NCI-H1105 treated with DMSO at 0.1 percent for 48 hours (cell line): Measurements from ENCODE around the gene TFF1.
A peak's percentile ranks its signal among the peaks of the same experiment; 100 is the strongest.

ENCODE experiments used
- DNase-seq: peaks from one replicate; lab custom pipeline; 2025; lab: John Stamatoyannopoulos, UW

TFF1 gene

DNA sequence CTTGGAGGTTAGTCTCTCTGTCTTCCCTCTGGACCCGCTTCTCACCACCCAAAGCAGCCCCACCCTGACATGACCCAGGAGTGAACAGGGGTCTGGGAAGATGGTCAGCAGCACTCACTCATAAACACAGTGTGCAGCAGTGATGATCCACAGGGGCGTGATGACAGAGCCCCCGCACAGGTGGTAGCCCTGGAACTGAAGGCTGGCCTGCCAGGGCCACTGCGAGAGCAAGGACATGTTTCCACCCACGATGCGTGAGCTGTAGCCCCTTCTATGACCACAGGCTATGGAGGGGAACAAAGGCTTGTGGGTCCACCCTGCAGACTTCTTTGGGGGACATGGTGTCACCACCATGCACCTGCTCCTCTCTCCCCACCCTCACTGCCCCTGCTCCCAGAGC lies 16.6 kb upstream of the TFF1 start:
- DNase-seq = no peak

DNA sequence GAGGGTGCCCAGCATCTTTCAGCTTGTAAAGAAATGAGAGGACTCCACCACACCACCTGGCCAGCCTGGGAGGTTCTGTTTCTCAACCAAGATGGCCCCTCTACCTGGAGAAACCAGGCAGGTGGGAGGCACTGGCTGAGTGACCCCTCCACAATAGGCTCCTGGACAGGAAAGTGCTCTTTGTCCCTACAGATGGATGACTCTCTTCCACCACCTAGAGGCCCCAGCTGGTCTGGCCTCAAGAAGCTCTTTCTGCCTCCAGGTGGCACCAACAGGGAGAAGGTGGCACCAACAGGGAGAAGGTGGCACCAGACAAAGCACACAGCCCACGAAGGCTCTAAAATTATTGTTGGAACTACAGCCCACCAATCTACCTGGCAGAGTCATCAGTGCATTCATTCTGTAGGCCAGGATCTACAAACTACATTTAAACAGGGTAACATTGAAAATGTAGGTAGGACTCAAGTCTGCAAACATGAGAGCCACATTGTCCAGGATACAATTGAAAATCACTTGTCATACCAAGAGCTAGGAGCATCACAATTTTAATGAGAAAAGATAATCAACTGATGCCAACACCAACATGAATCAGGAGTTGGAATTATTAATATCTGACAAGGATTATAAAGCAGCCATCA lies 15.1 kb upstream of the TFF1 start:
- peak; percentile 56 for DNase-seq

GRCh38 chr21:42379426-42380215 lies 13.3 kb upstream of the TFF1 start:
- DNase-seq = no peak

DNA sequence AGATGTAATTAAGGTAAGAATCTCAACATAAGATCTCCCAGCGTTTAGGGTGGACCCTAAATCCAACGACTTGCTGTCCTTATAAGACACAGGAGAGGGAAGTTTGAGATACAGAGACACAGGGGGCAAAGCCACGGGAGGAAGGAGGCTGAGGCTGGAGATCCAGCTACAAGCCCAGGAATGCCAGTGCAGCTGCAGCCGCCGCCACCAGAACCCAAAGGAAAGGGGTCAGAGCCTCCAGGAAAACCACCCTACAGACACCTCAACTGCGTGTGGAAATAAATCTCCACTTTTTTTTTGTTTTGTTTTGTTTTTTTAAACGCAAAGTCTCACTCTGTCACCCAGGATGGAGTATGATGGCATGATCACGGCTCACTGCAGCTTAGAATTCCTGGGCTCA lies 12.1 kb upstream of the TFF1 start:
- DNase-seq = no peak

DNA sequence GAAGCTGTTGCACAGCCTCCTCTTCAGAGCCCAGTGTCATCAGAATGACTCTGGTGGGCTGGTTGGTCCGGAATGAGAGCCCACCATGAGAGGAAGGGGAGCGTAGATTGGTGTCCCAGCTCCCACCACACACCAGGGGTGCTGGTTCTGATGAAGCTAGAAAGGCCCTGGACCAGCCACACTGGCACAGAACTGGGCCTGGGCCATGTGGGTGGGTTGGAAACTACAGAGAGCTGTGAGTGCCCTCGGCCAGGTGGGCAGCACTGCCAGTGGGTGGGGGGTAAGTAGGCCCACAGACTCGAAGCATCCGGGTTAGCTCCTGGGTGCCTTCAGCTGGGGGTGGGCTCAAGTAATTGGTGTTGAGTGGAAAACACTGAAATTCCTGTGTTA lies 11.6 kb upstream of the TFF1 start:
- no peak for DNase-seq

- DNase-seq = no peak
Measured at GRCh38 chr21:42377211-42377950, 11.0 kb upstream of the TFF1 start.

- DNase-seq = no peak
Measured at GRCh38 chr21:42376338-42376982, 10.1 kb upstream of the TFF1 start.

- DNase-seq = no peak
Measured at GRCh38 chr21:42375966-42376337, 9.6 kb upstream of the TFF1 start.

GRCh38 chr21:42375506-42375905 lies 9.2 kb upstream of the TFF1 start:
- DNase-seq = no peak

DNA sequence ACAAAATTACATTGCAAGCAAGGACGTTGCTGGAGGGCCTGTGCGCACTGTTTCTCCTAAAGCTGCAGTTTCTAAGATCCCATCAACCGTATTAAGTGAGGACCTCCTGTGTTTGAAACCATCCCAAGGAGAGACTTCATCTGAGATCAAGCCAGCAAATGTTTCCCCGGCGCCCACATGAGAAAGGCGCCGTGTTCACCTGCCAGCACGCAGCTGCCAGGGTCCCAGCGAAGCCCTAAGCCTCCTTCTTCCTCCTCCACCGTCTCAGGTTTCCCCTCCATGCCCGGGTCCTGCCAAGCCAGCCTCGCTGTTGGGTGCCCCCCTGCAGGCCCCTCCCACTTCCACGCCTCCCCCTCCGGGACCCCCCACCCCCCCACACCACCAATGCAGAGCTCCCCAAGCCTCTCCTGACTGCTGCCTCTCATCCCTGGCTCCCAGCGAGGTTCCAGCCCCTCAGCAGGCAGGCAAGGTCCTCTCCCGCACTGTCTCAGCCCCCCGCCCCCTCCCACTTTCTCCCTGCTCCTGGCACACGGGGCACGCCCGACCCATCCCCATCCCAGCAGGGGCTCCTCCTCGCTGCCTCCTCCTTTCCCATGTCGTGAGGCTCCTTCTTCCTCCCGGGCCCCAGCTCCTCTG lies 8.6 kb upstream of the TFF1 start:
- DNase-seq = no peak

GRCh38 chr21:42374457-42374856 lies 8.1 kb upstream of the TFF1 start:
- no peak for DNase-seq

- DNase-seq = no peak
Measured at GRCh38 chr21:42373908-42374455, 7.6 kb upstream of the TFF1 start.

- DNase-seq = no peak
Measured at GRCh38 chr21:42373196-42373907, 7.0 kb upstream of the TFF1 start.

GRCh38 chr21:42370894-42371654 lies 4.7 kb upstream of the TFF1 start:
- no peak for DNase-seq

GRCh38 chr21:42369821-42370220 lies 3.5 kb upstream of the TFF1 start:
- no peak for DNase-seq

DNA sequence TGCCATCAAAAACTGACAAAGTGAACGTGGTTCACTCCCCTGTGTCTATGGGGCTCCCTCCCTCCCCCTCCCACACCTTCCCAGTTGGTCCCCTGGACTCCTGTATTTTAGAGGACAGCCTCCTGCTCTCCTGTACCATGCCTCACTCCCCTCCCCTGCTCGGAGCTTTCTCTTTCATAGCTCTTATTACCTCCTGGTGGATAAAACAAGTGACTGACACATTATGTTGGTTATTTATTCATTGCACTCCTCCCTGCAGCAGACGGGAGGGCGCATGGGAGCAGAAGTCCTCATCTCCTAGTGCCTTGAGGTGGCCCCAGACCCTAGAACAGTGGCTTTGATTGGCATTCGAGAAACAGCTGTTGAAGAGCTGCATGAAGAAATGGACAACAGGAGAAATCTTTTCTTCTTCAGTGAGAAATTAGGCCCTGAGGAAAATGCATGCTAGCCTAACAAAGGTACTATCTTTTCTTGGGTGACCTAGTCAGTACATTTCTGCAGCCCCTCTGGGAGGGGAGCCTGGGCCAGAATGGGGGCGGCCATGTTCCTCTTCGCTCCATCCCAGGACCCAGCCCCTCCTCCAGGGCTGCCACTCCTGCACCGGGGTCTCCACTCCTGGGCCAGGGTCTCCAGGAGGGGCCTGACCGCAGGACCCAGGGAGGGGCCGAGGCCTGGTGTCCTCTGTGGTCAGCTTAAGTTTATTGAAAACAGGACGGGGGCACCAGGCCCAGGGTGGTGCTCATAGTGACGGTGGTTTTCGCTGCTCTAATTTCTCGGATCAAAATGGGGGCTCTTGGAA lies 1.2 kb upstream of the TFF1 start:
- no peak for DNase-seq

DNA sequence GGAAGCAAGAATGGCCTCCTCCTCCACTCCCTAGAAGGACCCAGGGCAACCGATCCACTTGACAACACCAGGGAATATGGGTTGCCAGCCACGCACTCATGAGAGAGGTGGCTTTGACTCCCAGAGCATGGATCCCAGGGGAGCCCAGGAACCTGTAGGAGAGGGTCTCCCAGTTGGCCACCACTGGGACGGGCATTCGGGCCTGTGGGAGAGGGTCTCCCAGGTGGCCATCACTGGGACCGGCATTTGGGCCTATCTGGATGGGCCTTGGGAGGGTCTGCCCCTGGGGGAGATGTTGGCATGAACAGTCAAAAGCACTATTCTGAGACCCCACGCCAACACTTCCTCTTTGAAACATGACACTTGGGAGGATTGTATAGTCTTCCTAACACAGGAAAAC lies 565 bp downstream of the TFF1 start:
- no peak for DNase-seq

DNA sequence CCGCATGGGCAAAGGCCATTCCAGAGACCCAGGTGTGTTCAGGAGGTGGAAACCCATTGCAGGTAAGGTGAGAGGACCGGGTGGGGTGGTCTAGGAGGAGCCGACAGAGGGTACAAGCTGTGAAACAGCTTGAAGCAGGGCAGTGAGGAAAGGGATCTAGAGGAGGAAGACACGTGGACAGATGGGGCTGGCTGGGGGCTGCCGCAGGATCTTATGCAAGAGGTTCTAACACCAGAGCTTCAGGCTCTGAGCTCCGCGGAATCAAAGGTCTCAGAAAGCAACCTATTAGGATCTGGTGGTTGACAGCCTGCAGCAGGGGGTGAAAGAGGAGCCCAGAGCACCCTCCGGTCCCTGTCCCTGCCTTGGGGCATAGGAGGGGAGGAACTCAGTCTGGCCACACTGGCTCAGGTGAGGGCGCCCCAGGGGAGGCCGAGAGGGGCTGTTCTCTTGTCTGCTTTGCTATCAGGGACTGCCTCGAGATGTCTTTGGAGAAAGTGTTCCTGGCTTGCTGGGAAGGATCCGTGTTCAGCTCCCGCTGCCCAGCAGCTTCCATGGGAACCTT lies 1.9 kb downstream of the TFF1 start:
- no peak for DNase-seq

GRCh38 chr21:42363312-42363711 lies 3.0 kb downstream of the TFF1 start:
- no peak for DNase-seq
